Glomerular visceral epithelial cell (primary cell): ENCODE data around the gene HHEX.
"Not testable (repeated sequence)": the region's sequence is repeated elsewhere in the genome, so short reads cannot be mapped to it uniquely, and the experiment has no call there.

Experiments
- DNase-seq: peaks from one replicate; pipeline ENCODE4 v3.0.0-alpha.2; 2016; ENCODE audit errors: extremely low spot score

Gene HHEX

GRCh38 chr10:92689663-92690210 is at the start of gene HHEX:
HHEX (plus strand) TSS chr10:92689955; CDS start chr10:92689987, 32 bp downstream.
- peak; percentile 86 for DNase-seq

GRCh38 chr10:92640107-92640506 is 49.6 kb upstream of the HHEX start:
- no peak for DNase-seq

GRCh38 chr10:92641492-92641891 is 48.3 kb upstream of the HHEX start:
- DNase-seq, result no peak

- DNase-seq, result no peak
Observed at GRCh38 chr10:92644921-92645320, 44.8 kb upstream of the HHEX start.

- DNase-seq, result not testable (repeated sequence)
Observed at GRCh38 chr10:92650864-92651263, 38.9 kb upstream of the HHEX start.

- DNase-seq, result no peak
Observed at GRCh38 chr10:92655426-92655825, 34.3 kb upstream of the HHEX start.

GRCh38 chr10:92656266-92656961 is 33.3 kb upstream of the HHEX start:
- DNase-seq, result no peak

- no peak for DNase-seq
Observed at GRCh38 chr10:92657024-92657423, 32.7 kb upstream of the HHEX start.

GRCh38 chr10:92662848-92663247 is 26.9 kb upstream of the HHEX start:
- DNase-seq, result no peak

- no peak for DNase-seq
Observed at GRCh38 chr10:92664322-92664721, 25.4 kb upstream of the HHEX start.

GRCh38 chr10:92667078-92667477 is 22.7 kb upstream of the HHEX start:
- no peak for DNase-seq

GRCh38 chr10:92677708-92678107 is 12.0 kb upstream of the HHEX start:
- no peak for DNase-seq

- DNase-seq, result no peak
Observed at GRCh38 chr10:92678206-92678605, 11.5 kb upstream of the HHEX start.

GRCh38 chr10:92681306-92681834 is 8.4 kb upstream of the HHEX start:
- no peak for DNase-seq

- DNase-seq, result no peak
Observed at GRCh38 chr10:92688573-92688926, 1.2 kb upstream of the HHEX start.

GRCh38 chr10:92688927-92689662 is 660 bp upstream of the HHEX start:
- peak; percentile 51 for DNase-seq

GRCh38 chr10:92690211-92690914 is 608 bp downstream of the HHEX start:
- DNase-seq, result peak; percentile 76

GRCh38 chr10:92690915-92691590 is 1.3 kb downstream of the HHEX start:
- no peak for DNase-seq

GRCh38 chr10:92691591-92692079 is 1.9 kb downstream of the HHEX start:
- DNase-seq, result no peak

GRCh38 chr10:92692080-92692671 is 2.4 kb downstream of the HHEX start:
- DNase-seq, result no peak
